ENCODE data around the gene PDE6A. TPM values are rescaled to one million over a fixed set of nuclear protein-coding genes. Genes with fewer than 3 reads are reported as not detected.

The PDE6A gene
- total RNA-seq, 2 experiments from 2014 or later, result not detected

DNA sequence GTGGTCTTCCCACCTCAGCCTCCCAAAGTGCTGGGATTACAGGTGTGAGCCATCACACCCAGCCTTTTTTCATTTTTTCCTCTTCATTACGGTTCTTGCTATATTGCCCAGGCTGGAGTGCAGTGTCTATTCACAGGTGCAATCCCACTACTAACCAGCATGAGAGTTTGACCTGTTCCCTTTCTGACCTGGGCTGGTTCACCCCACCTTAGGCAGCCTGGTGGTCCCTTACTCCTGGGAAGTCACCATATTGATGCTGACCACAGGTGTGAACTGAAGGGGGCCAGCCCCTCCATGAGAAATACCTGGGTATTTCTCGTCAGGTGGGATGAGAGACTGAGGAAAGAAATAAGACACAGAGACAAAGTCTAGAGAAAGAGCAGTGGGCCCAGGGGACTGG, 2.4 kb downstream of the PDE6A start:
- Mint-ChIP-seq H3K9me3 (no peaks in the 10 kb centered on the region), H3K4me1 (no peaks in the 10 kb centered on the region), H3K27me3 (peaks cover 17% of the 10 kb centered on the region), H3K4me3 (no peak overlapping the region), H3K27ac (no peak overlapping the region), H3K36me3 (no peaks in the 10 kb centered on the region)
- POLR2A ChIA-PET, result no interaction called here
- ATAC-seq (ENCODE audit: low read depth) (no peak), DNase-seq (no peak)

DNA sequence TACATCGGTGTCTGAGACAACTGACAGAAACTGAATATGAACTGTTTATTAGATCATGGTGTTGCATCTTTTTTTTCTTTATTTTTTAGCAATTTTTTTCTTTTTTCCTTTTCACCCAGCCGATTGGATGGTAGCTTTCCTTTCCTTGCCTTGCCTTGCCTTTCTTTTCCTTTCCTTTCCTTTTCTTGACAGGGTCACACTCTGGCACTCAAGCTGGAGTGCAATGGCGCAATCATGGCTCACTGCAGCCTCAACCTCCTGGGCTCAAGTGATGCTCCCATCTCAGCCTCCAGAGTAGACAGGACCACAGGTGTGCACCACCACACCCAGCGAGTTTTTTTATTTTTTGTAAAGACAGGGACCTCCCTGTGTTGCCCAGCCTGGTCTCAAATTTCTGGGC, 2.8 kb downstream of the PDE6A start:
- no peaks in the 10 kb centered on the region for H3K4me1 Mint-ChIP-seq
- ATAC-seq (ENCODE audit: low read depth) (no peak), DNase-seq (no peak)
- no peak overlapping the region for H3K27ac Mint-ChIP-seq
- H3K36me3 Mint-ChIP-seq, result no peaks in the 10 kb centered on the region
- H3K27me3 Mint-ChIP-seq, result peaks cover 16% of the 10 kb centered on the region
- POLR2A ChIA-PET, result no interaction called here
- no peak overlapping the region for H3K4me3 Mint-ChIP-seq
- H3K9me3 Mint-ChIP-seq, result no peaks in the 10 kb centered on the region

DNA sequence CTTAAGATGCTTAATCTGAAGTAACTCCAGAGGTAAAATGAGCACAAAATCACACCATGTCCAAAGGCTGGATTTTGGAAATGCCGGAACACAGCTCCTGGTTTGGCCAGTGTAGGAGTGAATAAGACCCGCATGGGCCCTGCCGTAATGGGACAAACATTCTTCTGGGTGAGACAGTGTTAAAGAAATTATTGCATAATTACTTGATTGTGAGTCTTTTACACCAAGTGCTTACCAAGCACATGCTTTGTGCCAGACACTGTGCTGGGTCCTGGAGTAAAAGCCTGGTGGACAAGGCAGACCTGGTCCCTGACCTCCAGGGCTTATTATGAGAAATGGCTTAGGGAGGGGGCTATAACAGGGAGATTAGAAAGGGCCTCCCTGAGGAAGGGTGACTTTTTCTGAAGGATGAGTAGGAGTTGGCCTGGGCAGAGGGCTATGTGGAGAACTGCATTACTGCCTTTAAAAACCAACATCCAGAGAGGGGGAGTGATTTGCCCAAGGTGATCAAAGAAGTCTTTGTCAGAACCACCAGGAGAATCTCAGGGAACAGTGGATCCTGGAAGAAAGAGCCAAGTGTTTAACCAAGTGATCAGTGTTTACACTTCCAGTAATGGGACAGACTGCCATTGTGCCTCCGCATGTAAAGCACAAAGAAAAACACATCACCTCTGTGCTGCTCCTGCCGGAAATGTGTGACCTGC, 3.5 kb downstream of the PDE6A start:
- H3K27ac Mint-ChIP-seq, result no peak overlapping the region
- no peak overlapping the region for H3K4me3 Mint-ChIP-seq
- DNase-seq (no peak), ATAC-seq (ENCODE audit: low read depth) (no peak)
- H3K36me3 Mint-ChIP-seq, result no peaks in the 10 kb centered on the region
- H3K27me3 Mint-ChIP-seq, result peaks cover 14% of the 10 kb centered on the region
- POLR2A ChIA-PET, result no interaction called here
- H3K9me3 Mint-ChIP-seq, result no peaks in the 10 kb centered on the region
- H3K4me1 Mint-ChIP-seq, result no peaks in the 10 kb centered on the region

DNA sequence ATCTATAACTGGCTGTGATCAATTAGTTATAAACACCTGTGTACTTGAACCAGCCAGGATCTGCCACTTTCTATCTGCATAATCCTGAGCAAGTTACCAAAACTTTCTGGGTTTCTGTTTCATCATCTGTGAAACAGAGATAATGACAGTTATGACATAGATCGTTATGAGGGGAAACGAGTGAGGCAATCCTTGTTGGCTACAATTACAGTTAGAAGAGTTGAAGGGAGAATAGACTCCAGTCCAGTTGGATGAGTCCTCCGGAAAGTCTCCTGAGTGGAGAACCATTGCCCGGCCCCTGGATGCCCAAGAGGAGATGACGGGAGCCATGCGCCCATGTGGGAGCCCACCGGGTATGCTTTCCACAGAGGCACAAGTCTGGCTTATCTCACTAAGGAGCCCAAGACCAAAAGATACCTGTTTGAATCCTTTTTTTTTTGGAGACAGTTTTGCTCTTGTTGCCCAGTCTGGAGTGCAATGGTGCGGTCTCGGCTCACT, 4.5 kb downstream of the PDE6A start:
- DNase-seq (no peak), ATAC-seq (ENCODE audit: low read depth) (no peak)
- Mint-ChIP-seq H3K4me3 (no peak overlapping the region), H3K27me3 (peaks cover 14% of the 10 kb centered on the region), H3K9me3 (no peaks in the 10 kb centered on the region), H3K27ac (no peak overlapping the region), H3K4me1 (no peaks in the 10 kb centered on the region), H3K36me3 (no peaks in the 10 kb centered on the region)
- POLR2A ChIA-PET, result no interaction called here

DNA sequence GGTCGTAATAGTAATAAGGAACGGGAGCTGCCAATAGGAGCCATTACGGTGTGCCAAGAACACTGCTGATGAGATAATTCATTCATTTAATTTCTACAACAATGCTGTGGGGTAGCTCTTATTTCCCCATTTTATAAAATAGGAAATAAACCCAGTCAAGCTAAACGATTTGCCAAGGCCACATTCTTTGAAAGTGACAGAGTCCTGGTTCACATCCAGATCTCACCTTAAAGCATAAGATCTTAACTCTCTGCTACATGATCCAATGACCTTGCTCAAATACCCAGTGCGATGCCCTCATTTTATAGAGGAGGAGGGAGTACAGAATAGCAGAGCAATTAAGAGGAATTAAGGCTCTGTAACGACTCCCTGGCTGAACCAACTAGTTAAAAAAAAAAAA, 5.0 kb downstream of the PDE6A start:
- H3K4me3 Mint-ChIP-seq, result no peak overlapping the region
- H3K4me1 Mint-ChIP-seq, result no peaks in the 10 kb centered on the region
- no peak for DNase-seq
- H3K36me3 Mint-ChIP-seq, result no peaks in the 10 kb centered on the region
- H3K9me3 Mint-ChIP-seq, result no peaks in the 10 kb centered on the region
- no peak overlapping the region for H3K27ac Mint-ChIP-seq
- H3K27me3 Mint-ChIP-seq, result peaks cover 18% of the 10 kb centered on the region
- POLR2A ChIA-PET, result no interaction called here
- no peak for ATAC-seq (ENCODE audit: low read depth)

GRCh38 chr5:149938791-149939358, 5.7 kb downstream of the PDE6A start:
- ATAC-seq (ENCODE audit: low read depth) (no peak), DNase-seq (no peak)
- H3K27ac Mint-ChIP-seq, result no peak overlapping the region
- H3K4me3 Mint-ChIP-seq, result no peak overlapping the region
- no peaks in the 10 kb centered on the region for H3K9me3 Mint-ChIP-seq
- H3K4me1 Mint-ChIP-seq, result no peaks in the 10 kb centered on the region
- peaks cover 19% of the 10 kb centered on the region for H3K27me3 Mint-ChIP-seq
- POLR2A ChIA-PET, result no interaction called here
- no peaks in the 10 kb centered on the region for H3K36me3 Mint-ChIP-seq

DNA sequence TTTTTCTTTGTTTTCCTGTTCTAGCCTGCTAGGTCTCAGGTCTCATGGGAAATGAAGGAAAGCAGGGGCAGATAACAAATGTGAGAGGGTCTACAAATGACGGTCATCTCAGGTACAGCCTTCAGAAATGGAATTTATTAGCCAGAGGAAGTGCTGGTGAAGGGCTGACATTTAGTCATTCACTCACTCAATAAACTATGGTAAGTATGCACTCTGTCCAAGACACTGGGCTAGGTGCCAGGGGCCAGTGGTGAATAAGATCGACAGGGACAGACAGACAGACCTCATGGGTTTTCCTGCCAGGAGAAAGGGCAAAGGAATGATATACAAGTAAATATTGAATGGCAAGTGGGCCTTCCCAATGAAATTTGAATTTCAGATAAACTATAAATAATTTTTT, 6.3 kb downstream of the PDE6A start:
- POLR2A ChIA-PET, result no interaction called here
- Mint-ChIP-seq H3K4me3 (no peak overlapping the region), H3K9me3 (no peaks in the 10 kb centered on the region), H3K27ac (no peak overlapping the region), H3K36me3 (no peaks in the 10 kb centered on the region), H3K4me1 (no peaks in the 10 kb centered on the region), H3K27me3 (peaks cover 17% of the 10 kb centered on the region)
- no peak for ATAC-seq (ENCODE audit: low read depth)
- DNase-seq, result no peak

DNA sequence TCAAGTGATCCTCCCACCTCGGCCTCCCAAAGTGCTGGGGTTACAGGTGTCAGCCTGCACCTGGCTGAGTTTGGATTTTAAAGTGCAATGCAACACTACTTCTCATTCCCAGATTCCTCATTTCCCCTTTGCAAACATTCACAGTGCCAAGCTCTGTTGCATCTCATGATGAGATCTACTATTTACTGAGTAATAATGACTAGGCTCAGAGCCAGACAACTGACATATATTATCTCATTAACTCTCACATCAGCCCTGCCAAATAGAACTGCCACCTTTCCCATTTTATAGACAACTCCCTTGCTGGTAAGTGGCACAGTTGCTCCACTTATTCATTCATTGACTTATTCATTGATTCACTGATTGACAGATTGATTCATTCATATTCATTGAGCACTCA, 7.0 kb downstream of the PDE6A start:
- DNase-seq (no peak), ATAC-seq (ENCODE audit: low read depth) (no peak)
- Mint-ChIP-seq H3K27me3 (peaks cover 18% of the 10 kb centered on the region), H3K4me3 (no peak overlapping the region), H3K4me1 (no peaks in the 10 kb centered on the region), H3K36me3 (no peaks in the 10 kb centered on the region), H3K27ac (no peak overlapping the region), H3K9me3 (no peaks in the 10 kb centered on the region)
- POLR2A ChIA-PET, result no interaction called here

- DNase-seq, result no peak
- Mint-ChIP-seq H3K9me3 (no peaks in the 10 kb centered on the region), H3K27ac (no peak overlapping the region), H3K4me1 (no peaks in the 10 kb centered on the region), H3K27me3 (peaks cover 20% of the 10 kb centered on the region), H3K36me3 (no peaks in the 10 kb centered on the region), H3K4me3 (no peak overlapping the region)
- ATAC-seq (ENCODE audit: low read depth), result no peak
- POLR2A ChIA-PET, result no interaction called here
Measured at GRCh38 chr5:149936700-149937091, 7.9 kb downstream of the PDE6A start.

DNA sequence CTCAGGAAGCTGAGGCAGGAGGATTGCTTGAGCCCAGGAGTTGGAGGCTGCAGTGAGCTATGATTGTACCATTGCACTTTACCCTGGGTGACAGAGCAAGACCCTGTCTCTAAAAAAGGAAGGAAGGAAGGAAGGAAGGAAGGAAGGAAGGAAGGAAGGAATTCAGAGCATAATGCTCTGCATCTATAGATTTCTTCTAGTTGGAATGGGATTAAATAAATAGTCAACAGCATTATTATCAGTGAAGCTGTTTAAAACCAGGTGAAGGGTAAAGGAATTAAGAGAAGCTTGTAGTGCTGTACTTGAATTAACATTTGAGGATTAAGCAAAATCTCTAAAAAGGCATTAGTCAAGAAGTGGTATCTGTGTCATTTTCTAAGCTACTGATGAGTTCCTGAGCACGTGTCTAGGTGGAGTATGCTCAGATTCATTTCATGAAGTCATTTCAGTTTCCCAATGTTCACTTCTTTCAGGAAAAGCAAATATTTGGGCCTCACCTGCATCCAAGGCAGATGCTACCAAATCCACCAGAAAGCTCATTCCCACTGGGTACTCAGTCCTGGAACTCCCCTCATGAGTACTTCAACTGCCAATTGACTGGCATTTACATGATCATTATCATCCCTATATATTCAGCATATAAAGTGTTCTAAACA, 8.4 kb downstream of the PDE6A start:
- POLR2A ChIA-PET, result no interaction called here
- H3K4me3 Mint-ChIP-seq, result no peak overlapping the region
- H3K27ac Mint-ChIP-seq, result no peak overlapping the region
- no peaks in the 10 kb centered on the region for H3K36me3 Mint-ChIP-seq
- H3K9me3 Mint-ChIP-seq, result no peaks in the 10 kb centered on the region
- no peak for ATAC-seq (ENCODE audit: low read depth)
- no peaks in the 10 kb centered on the region for H3K4me1 Mint-ChIP-seq
- DNase-seq, result no peak
- H3K27me3 Mint-ChIP-seq, result peaks cover 22% of the 10 kb centered on the region

- ATAC-seq (ENCODE audit: low read depth) (no peak), DNase-seq (no peak)
- H3K4me1 Mint-ChIP-seq, result peaks cover 3% of the 10 kb centered on the region
- H3K36me3 Mint-ChIP-seq, result no peaks in the 10 kb centered on the region
- no peak overlapping the region for H3K27ac Mint-ChIP-seq
- H3K27me3 Mint-ChIP-seq, result peaks cover 23% of the 10 kb centered on the region
- POLR2A ChIA-PET, result no interaction called here
- H3K4me3 Mint-ChIP-seq, result no peak overlapping the region
- no peaks in the 10 kb centered on the region for H3K9me3 Mint-ChIP-seq
Measured at GRCh38 chr5:149935431-149935901, 9.1 kb downstream of the PDE6A start.

DNA sequence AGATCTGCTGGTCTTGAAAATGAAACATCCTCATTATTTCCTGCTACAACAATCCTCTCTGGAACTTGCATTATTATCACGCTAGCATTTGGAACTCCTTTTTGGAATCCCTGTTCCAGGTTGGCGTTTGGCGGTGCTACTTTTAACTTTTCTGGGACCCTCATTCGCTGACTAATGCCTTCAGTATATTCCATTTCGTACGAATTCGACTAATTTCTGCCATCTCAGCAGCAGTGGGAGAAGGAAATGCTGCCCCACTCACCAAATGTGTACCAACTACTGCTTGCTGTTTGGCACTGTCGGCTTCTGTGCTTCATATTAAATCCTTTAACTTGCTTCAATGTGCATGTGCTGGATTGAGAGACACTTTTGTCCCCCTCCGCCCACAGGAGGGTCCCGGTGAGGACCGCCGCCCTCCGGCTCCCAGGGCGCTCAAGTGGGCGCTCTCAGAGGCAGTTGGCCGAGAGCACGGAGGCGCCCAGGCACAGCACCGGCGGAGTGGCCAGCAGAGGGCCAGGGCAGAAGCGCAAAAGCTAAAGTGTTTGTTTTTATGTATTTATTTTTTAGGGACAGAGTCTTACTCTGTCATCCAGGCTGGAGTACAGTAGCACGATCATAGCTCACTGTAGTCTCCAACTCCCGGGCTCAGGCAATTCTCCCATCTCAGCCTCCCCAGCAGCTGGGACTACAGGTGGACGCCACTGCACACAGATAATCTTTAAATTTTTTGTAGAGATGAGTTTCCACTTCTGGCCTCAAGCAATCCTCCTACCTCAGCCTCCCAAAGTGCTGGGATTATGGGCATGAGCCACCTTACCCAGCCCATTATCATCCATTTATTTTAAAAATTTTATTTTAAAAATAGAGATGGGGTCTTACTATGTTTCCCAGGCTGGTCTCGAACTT, 11.9 kb downstream of the PDE6A start:
- ATAC-seq (ENCODE audit: low read depth) (no peak), DNase-seq (no peak)
- Mint-ChIP-seq H3K36me3 (no peaks in the 10 kb centered on the region), H3K27me3 (peaks cover 29% of the 10 kb centered on the region), H3K9me3 (no peaks in the 10 kb centered on the region), H3K4me3 (no peak overlapping the region), H3K4me1 (peaks cover 3% of the 10 kb centered on the region), H3K27ac (no peak overlapping the region)
- POLR2A ChIA-PET, result no interaction called here

GRCh38 chr5:149931992-149932436, 12.6 kb downstream of the PDE6A start:
- Mint-ChIP-seq H3K36me3 (no peaks in the 10 kb centered on the region), H3K27ac (no peak overlapping the region), H3K4me3 (no peak overlapping the region), H3K4me1 (peaks cover 3% of the 10 kb centered on the region), H3K27me3 (peaks cover 25% of the 10 kb centered on the region), H3K9me3 (no peaks in the 10 kb centered on the region)
- ATAC-seq (ENCODE audit: low read depth), result no peak
- POLR2A ChIA-PET, result no interaction called here
- DNase-seq, result no peak
